NCI-H446 treated with DMSO at 0.1 percent for 48 hours (cell line): ENCODE data around the gene PRPF6.

Experiments
- DNase-seq: peaks from one replicate; lab custom pipeline; 2025; lab: John Stamatoyannopoulos, UW

PRPF6 gene

DNA sequence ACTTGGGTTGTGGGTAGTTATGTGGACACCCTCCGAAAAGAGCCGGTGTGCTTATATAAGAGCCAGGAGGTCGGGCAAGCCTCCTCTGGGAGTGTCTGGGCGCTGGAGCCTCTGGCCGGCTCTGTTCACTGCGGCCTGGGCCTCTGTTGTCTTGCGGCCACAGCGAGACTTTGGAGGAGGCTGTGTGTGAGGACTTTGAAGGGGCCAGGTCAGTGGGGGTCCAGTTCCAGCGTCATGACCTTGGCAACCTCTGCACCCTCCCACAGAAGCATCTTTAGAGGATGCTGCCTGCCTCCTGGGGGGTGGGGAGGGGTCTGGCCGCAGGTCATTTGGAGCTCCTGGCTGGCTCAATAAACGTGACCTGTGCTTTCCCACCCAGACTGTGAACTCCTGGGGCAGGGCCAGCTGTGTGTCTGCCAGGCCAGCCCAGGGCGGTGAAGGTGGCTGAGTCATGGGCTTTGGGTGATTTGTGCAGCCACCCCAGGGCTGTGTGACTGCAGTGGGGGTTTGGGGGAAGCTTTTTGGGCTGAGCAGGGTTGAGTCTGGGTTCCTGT is 83.3 kb downstream of the PRPF6 start:
- DNase-seq = no peak

GRCh38 chr20:64065062-64065973 is 84.4 kb downstream of the PRPF6 start:
- no peak for DNase-seq

GRCh38 chr20:64065974-64066343 is 85.0 kb downstream of the PRPF6 start:
- DNase-seq = no peak

DNA sequence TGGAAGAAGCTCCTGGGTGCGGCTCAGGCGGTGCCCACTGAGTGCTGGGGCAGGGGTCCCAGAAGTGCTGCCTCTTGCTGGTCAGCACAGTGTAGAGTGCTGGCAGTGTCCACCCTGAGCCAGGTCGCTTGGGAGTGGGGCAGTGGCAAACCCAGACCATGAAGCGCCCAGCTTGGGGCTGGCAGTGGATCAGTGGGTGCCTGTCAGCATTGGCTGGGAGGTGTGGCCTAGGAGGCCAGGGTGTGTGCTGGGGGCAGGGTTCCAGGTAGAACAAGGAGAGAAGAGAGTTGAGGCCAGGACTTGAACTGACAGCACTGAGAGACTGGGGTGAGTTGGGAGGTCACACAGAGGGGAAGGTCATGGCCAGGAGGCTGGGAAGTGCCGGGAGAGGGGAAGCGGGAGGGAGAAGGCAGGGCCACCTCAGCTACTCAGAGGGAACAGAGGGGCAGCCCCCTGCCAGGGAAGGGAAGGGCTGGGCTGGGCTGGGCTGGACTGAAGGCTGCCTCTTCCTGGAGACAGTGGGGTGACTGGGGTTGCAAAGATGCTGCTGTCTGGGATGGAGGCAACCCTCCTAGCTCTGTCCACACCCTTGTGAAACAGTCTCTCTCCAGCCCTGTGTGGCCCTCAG is 86.2 kb downstream of the PRPF6 start:
- no peak for DNase-seq

DNA sequence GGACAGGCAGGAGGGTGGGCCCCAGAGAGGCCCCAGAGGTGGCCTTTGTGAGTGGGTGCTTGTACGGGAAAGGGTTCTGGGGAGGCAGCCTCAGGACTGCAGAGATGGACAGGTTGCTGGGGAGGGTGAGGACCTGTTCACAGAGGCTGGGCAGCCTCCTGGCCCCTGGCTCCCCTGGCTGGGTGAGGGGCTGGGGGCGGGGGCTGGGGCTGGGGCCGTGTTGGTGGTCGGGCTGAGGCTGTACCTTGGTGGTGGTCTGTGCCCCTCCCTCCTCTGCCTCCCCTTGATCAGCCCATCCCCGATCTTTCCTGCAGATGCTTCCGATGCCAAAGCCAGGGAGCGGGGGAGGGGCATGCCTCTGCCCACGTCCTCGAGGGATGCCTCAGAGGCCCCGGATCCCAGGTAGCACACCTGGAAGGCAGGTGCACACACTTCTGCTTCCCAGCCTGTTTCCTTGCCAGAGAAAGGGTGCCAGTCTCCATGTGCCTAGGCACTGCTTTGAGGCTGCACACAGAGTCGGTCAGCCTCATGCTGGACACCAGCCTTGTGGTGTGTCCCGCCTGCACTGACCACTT is 86.9 kb downstream of the PRPF6 start:
- no peak for DNase-seq

DNA sequence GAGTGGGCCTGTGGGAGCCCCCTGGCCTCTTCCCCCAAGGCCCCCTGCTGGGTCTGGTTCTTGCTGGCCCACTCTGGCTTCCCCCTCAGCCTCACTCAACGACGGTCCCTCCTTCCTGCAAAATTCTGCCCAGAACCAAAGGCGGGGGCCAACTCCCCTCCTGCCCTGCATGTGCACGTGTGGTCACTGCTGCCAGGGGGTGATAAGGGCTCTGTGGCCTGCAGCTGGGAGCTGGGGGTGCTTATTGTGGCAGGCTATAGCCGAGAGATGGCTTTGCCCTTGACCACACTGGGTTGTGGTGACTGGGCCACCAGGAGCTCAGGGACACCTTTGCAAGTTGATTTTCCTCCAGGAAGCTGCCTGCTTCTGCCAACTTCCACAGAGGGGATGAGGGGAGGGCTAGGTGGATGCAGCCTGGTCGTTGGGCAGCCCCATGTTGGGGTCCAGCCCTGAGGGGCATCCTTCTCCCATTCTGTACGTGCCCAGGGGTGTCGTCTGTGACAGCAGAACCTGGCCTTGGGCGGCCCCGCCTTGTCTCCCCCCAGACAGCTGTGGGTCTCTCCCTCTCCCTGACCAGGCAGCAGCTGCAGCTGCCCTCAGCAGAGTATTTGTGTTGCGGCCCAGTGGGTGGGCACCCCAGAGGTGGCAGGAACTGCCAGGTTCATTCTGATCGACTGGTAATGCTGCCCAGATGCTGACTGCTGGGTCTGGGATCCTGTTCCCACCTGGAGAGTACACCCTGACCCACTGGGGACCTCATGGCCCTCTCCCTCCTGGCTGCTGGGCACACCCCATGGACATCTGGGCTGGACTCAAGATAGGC is 87.7 kb downstream of the PRPF6 start:
- no peak for DNase-seq

- no peak for DNase-seq
Observed at GRCh38 chr20:64069209-64069613, 88.3 kb downstream of the PRPF6 start.

GRCh38 chr20:64069614-64070243 is 88.8 kb downstream of the PRPF6 start:
- DNase-seq = no peak

- no peak for DNase-seq
Observed at GRCh38 chr20:64070244-64070993, 89.5 kb downstream of the PRPF6 start.

DNA sequence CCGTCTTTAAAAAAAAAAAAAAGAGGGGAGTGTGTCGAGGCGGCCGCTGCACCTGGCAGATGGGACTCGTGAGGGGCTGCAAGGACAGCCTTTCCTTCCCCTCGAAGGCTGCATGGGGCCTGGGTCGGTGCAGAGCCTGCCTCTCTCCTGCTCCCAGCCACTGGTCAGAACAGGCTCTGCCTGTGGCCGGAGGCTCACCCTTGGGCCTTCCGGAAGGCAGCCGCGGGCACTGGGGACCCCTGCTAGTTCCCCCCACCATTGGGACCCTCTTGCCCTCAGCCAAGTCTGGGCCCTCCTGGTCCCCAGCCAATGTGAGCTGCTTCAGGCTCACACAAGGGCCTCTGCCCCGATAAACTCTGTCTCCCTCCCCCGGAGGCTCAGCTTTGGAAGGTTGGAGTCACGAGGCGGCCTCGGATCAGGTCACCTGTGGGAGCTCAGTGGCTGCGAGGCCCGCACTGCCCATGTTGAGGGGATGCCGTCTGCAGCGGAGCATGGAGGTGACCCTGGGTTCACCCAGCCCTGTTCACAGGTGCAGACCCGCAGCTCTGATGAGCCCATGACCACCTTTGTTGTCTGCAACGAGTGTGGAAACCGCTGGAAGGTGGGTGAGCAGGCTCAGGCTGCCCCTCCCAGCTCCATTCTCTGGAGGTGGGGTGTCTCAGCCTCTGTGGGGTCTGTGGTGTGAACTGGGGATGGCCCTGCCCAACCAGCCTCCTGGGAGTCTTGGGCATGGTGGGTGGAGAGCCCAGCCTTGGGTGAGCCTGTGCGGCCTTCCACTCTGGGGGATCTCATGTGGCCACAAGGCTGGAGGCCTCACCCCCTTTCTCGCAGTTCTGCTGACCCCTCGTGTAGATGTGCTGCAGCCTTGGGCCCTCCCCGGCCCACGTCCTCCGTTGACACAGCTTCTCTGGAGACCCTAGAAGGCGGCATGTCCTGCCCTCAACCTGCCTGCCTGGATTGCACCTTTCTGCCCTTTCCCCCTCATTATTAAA is 90.7 kb downstream of the PRPF6 start:
- DNase-seq = no peak

DNA sequence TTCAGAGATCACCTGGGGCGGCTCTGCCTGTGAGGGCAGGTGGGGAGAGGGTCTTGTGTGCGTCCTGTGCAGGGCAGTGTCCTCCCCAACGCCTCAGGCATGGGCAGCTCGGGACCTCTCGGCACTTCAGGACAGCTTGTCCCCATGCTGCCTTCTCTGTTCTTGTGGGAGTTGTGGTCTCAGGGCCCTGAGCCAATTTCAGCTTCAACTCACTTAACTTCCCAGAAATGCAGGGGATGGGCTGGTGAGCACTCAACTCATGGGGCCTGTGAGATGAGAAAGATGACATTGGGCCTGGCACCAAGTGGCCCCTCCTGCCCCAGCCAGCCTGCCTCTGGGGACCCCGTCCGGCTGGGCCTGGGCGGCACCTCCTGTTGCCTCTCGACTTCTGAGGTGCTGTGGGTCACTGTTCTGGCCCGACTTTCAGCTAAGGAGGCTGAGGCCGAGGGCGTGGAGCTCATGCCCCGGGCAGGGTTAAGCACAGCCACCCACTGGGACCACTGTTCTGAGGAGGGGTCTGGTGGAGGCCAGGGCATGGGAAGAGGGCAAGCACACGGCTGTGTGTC is 91.6 kb downstream of the PRPF6 start:
- no peak for DNase-seq

GRCh38 chr20:64073476-64074183 is 92.7 kb downstream of the PRPF6 start:
- DNase-seq = no peak

GRCh38 chr20:64074184-64074789 is 93.4 kb downstream of the PRPF6 start:
- DNase-seq = no peak

GRCh38 chr20:64074963-64075362 is 94.0 kb downstream of the PRPF6 start:
- DNase-seq = no peak

- no peak for DNase-seq
Observed at GRCh38 chr20:64075556-64075955, 94.6 kb downstream of the PRPF6 start.

- DNase-seq = no peak
Observed at GRCh38 chr20:64076061-64076997, 95.4 kb downstream of the PRPF6 start.

- no peak for DNase-seq
Observed at GRCh38 chr20:64077094-64077493, 96.2 kb downstream of the PRPF6 start.
